Endothelial cell of umbilical vein (primary cell): ENCODE measurements around the gene SPAG8. TPM values are rescaled to one million over a fixed set of nuclear protein-coding genes. Genes with fewer than 3 reads are reported as not detected.

Experiments used
- BruUV-seq: library from RNA; stranded (reverse); fragments of 400-500 nt; replicated peaks from 2 replicates; lab custom pipeline; 2021; lab: Mats Ljungman, UMichigan
- CTCF ChIA-PET: fragments of 300-600, 350-600 bp; sonication (Branson Sonifier 250); formaldehyde crosslinking; loops from one replicate; lab custom pipeline; 2021; ENCODE audit warnings: antibody characterized with exemption, inconsistent platforms; lab: Charles Lee
- POLR2A ChIA-PET: fragments of 300-600, 350-600 bp; sonication (Branson Sonifier 250); formaldehyde crosslinking; loops from one replicate; lab custom pipeline; 2021; ENCODE audit warnings: antibody characterized with exemption, inconsistent platforms; lab: Charles Lee
- DNase-seq: peaks from one replicate; pipeline ENCODE4 v3.0.0-alpha.2; 2011; ENCODE audit warnings: low read depth, low spot score
- FAIRE-seq: peaks from 2 replicates; lab custom pipeline; 2011; peaks lifted over from hg19 to GRCh38; lab: Jason Lieb, UNC
- H2AFZ ChIP-seq: 2 replicates; pipeline ENCODE4 v1.6.0; 2012; ENCODE audit warnings: low read depth, low read length, control low read depth, inconsistent platforms
- H3K27ac ChIP-seq: 2 replicates; pipeline ENCODE4 v1.5.1; 2011; ENCODE audit warnings: low read depth, mild to moderate bottlenecking, control low read depth, low read length, moderate library complexity; ENCODE audit not compliant: insufficient read depth
- H3K27me3 ChIP-seq, 2 experiments: 2 replicates each; pipeline versions ENCODE4 v1.6.0 to v1.6.1; 2011; ENCODE audit warnings: low read length in 2 of 2, mixed read lengths in 1 of 2; ENCODE audit not compliant: control insufficient read depth in 2 of 2, insufficient read depth in 2 of 2
- H3K36me3 ChIP-seq, 2 experiments: 2 replicates in 1 of 2; 3 replicates in 1 of 2; pipeline ENCODE4 v1.5.1; 2011; ENCODE audit warnings: low read length in 2 of 2, mild to moderate bottlenecking in 1 of 2, moderate library complexity in 1 of 2; ENCODE audit not compliant: control insufficient read depth in 2 of 2, insufficient read depth in 2 of 2; ENCODE audit errors: extremely low read depth in 1 of 2
- H3K4me1 ChIP-seq: 3 replicates; pipeline ENCODE4 v1.5.1; 2011; ENCODE audit warnings: mild to moderate bottlenecking, low read length; ENCODE audit not compliant: control insufficient read depth, insufficient read depth; ENCODE audit errors: extremely low read depth
- H3K4me2 ChIP-seq: 2 replicates; pipeline ENCODE4 v1.6.1; 2011; ENCODE audit warnings: low read length, control low read depth, mixed read lengths; ENCODE audit not compliant: insufficient read depth
- H3K4me3 ChIP-seq, 3 experiments: fragments of 200-600 bp in 1 of 3; sonication (generic), shearing (Covaris generic) in 1 of 3; replicated peaks in 1 of 3; 2 replicates each; pipeline ENCODE4 v1.5.1; 2011 to 2016; ENCODE audit warnings: control low read depth in 3 of 3, low read length in 3 of 3, mild to moderate bottlenecking in 2 of 3, inconsistent platforms in 1 of 3, low read depth in 1 of 3, moderate library complexity in 1 of 3; ENCODE audit not compliant: insufficient read depth in 1 of 3
- H3K79me2 ChIP-seq: 2 replicates; pipeline ENCODE4 v1.6.0; 2012; ENCODE audit warnings: low read length, inconsistent platforms; ENCODE audit not compliant: control insufficient read depth, insufficient read depth
- H3K9ac ChIP-seq: replicated peaks from 2 replicates; pipeline ENCODE3; 2011; ENCODE audit warnings: low read length, control low read depth; ENCODE audit not compliant: insufficient read depth; ENCODE audit errors: extremely low read depth
- H3K9me1 ChIP-seq: replicated peaks from 3 replicates; pipeline ENCODE4 v1.6.0; 2011; ENCODE audit warnings: mild to moderate bottlenecking, low read length; ENCODE audit not compliant: control insufficient read depth, insufficient read depth; ENCODE audit errors: extremely low read depth
- H3K9me3 ChIP-seq: replicated peaks from 2 replicates; pipeline ENCODE4 v1.5.1; 2012; ENCODE audit warnings: low read length, inconsistent platforms; ENCODE audit not compliant: control insufficient read depth, insufficient read depth
- H4K20me1 ChIP-seq: replicated peaks from 2 replicates; pipeline ENCODE3; 2011; ENCODE audit warnings: mild to moderate bottlenecking, low read length; ENCODE audit not compliant: control insufficient read depth, insufficient read depth; ENCODE audit errors: extremely low read depth
- EZH2 ChIP-seq: IDR thresholded peaks from 2 replicates; pipeline ENCODE4 v1.6.1; 2012; ENCODE audit warnings: borderline replicate concordance, low read depth, mild to moderate bottlenecking, moderate library complexity, low read length, inconsistent platforms; ENCODE audit not compliant: severe bottlenecking
- FOS ChIP-seq: IDR thresholded peaks from 2 replicates; pipeline ENCODE4 v1.6.1; 2011; ENCODE audit warnings: mild to moderate bottlenecking, low read length, moderate library complexity, borderline replicate concordance; ENCODE audit not compliant: insufficient read depth
- GATA2 ChIP-seq: IDR thresholded peaks from 2 replicates; pipeline ENCODE4 v1.7.0; 2011; ENCODE audit warnings: low read depth, mild to moderate bottlenecking, moderate library complexity, mixed read lengths, low read length; ENCODE audit not compliant: insufficient read length, insufficient read depth
- JUN ChIP-seq: IDR thresholded peaks from 2 replicates; pipeline ENCODE4 v1.6.1; 2011; ENCODE audit warnings: borderline replicate concordance, low read depth; ENCODE audit not compliant: insufficient read length, insufficient read depth
- MYC ChIP-seq: IDR thresholded peaks from one replicate; pipeline ENCODE4 v1.6.1; 2011; ENCODE audit warnings: mild to moderate bottlenecking, low read depth, low read length
- POLR2A ChIP-seq: IDR thresholded peaks from 2 replicates; pipeline ENCODE4 v1.6.1; 2012; ENCODE audit warnings: low read depth, mild to moderate bottlenecking, control low read depth, low read length
- POLR2AphosphoS5 ChIP-seq: IDR thresholded peaks from 2 replicates; pipeline ENCODE4 v1.6.1; 2012; ENCODE audit warnings: low read depth, mild to moderate bottlenecking, control low read depth, low read length, moderate library complexity; ENCODE audit not compliant: insufficient read depth
- dilution Hi-C: fragments of 300-500 bp; cut with MboI; formaldehyde crosslinking; loops from one replicate; pipeline ENCODE4 v1.15.0; 2019; ENCODE audit warnings: low sequenced_read_pairs; ENCODE audit not compliant: extremely low pct_ligation_motif_present
- intact Hi-C: fragments of 100-400 bp; cut with micrococcal nuclease; formaldehyde crosslinking; loops from one replicate; pipeline ENCODE4 v1.10.0; 2022
- polyA plus RNA-seq, 4 experiments: library from polyadenylated mRNA; depleted of rRNA in 3 of 4; stranded (reverse) in 3 of 4; unstranded in 1 of 4; fragments of >200 nt; gene quantifications; 2 replicates each; pipeline versions ENCODE4 v1.2.1 to v1.2.3, GENCODE V29; 2011 to 2012; ENCODE audit warnings: missing spikeins in 1 of 4
- total RNA-seq: library from RNA; stranded (reverse); gene quantifications from 2 replicates; pipeline ENCODE4 v1.2.3, GENCODE V29; 2021
- TF ChIP-seq, protein P1 (sequence below), 2 donors: IDR thresholded peaks; 1 replicate in 1 of 2; 2 replicates in 1 of 2; pipeline ENCODE4 v1.5.1; 2011; ENCODE audit warnings: low read length in 2 of 2, mild to moderate bottlenecking in 2 of 2, moderate library complexity in 2 of 2, control low read depth in 1 of 2, inconsistent platforms in 1 of 2, low read depth in 1 of 2; ENCODE audit not compliant: insufficient read depth in 1 of 2; ENCODE audit errors: extremely low read depth in 1 of 2
- TF ChIP-seq, protein P2 (sequence below): IDR thresholded peaks from 2 replicates; pipeline ENCODE4 v1.6.1; 2011; ENCODE audit not compliant: insufficient read depth, insufficient read length

SPAG8 gene
- total and polyA plus RNA-seq, 2 donors (not counting 3 experiments of a cell fraction or from before 2014, with no cell fraction given): 0.21 to 0.69 TPM

DNA sequence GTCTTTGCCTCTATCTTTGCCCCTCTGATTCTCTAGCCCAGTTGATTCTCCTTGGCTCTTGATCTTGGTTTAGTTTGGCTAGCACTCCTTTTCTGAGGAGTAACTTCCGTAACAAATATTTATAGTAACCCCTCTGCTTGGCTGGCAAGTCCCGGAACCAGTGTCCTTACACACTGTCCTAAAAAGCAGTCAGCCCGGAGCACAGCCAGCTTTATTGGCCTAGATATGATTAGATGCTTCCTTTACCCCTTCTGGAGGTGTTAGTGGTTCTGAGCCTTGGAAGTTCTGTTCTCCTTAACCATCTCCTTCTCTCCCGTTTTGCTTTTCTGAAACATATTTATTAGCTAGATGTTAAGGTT lies 41.0 kb downstream of the SPAG8 start:
- dilution Hi-C loops: no loop called here
- DNase-seq: peak; percentile 38
- H2AFZ ChIP-seq: peak overlapping the region; percentile 60

More for the DNA sequence above, 41.0 kb downstream of the SPAG8 start:
- Histone ChIP-seq H3K9ac (peak overlapping the region; percentile 41), H3K79me2 (no peaks in the 10 kb centered on the region), H3K9me1 (no peaks in the 10 kb centered on the region), H3K9me3 (no peaks in the 10 kb centered on the region), H3K27ac (peak overlapping the region; percentile 43), H3K4me3 (peak overlapping the region in 1 of 3 experiments; percentile 3), H3K36me3 (no peaks in the 10 kb centered on the region), H3K27me3 (no peaks in the 10 kb centered on the region), H3K4me1 (peaks cover 34% of the 10 kb centered on the region), H3K4me2 (peak overlapping the region; percentile 78), H4K20me1 (no peaks in the 10 kb centered on the region)
- intact Hi-C loops: loop anchor here (1.0 to 2.0 kb wide), 2 partner anchors 11 to 14 kb away; no protein-coding TSS in a partner anchor
- FAIRE-seq: peak; percentile 69
- CTCF ChIA-PET: interaction anchor here (1.1 to 4.2 kb wide), 9 partner anchors 9 to 111 kb away, joined by 3 to 21 read pairs (median 7); partner anchors contain the start of genes GBA2, MSMP and RGP1
- POLR2A ChIA-PET: interaction anchor here (0.7 to 2.0 kb wide), 2 partner anchors 11 to 40 kb away, joined by 3 to 4 read pairs; no protein-coding TSS in a partner anchor
- TF ChIP-seq, protein P1, sequence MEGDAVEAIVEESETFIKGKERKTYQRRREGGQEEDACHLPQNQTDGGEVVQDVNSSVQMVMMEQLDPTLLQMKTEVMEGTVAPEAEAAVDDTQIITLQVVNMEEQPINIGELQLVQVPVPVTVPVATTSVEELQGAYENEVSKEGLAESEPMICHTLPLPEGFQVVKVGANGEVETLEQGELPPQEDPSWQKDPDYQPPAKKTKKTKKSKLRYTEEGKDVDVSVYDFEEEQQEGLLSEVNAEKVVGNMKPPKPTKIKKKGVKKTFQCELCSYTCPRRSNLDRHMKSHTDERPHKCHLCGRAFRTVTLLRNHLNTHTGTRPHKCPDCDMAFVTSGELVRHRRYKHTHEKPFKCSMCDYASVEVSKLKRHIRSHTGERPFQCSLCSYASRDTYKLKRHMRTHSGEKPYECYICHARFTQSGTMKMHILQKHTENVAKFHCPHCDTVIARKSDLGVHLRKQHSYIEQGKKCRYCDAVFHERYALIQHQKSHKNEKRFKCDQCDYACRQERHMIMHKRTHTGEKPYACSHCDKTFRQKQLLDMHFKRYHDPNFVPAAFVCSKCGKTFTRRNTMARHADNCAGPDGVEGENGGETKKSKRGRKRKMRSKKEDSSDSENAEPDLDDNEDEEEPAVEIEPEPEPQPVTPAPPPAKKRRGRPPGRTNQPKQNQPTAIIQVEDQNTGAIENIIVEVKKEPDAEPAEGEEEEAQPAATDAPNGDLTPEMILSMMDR (IDR thresholded peaks at IDR 0.05; ENCODE audit: extremely low read depth in 1 of 2, insufficient read depth in 1 of 2, low read depth in 1 of 2, low read length in 2 of 2): no peak
- TF ChIP-seq, protein P2, sequence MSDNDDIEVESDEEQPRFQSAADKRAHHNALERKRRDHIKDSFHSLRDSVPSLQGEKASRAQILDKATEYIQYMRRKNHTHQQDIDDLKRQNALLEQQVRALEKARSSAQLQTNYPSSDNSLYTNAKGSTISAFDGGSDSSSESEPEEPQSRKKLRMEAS: no peak
- no peak for TF ChIP-seq JUN
- no peak for TF ChIP-seq POLR2AphosphoS5
- no peak for TF ChIP-seq EZH2
- TF ChIP-seq POLR2A: no peak
- no peak for TF ChIP-seq MYC
- TF ChIP-seq FOS: no peak
- TF ChIP-seq GATA2: no peak
- no TSS peak for BruUV-seq
